ENCODE data around the gene XPO5.

DNA sequence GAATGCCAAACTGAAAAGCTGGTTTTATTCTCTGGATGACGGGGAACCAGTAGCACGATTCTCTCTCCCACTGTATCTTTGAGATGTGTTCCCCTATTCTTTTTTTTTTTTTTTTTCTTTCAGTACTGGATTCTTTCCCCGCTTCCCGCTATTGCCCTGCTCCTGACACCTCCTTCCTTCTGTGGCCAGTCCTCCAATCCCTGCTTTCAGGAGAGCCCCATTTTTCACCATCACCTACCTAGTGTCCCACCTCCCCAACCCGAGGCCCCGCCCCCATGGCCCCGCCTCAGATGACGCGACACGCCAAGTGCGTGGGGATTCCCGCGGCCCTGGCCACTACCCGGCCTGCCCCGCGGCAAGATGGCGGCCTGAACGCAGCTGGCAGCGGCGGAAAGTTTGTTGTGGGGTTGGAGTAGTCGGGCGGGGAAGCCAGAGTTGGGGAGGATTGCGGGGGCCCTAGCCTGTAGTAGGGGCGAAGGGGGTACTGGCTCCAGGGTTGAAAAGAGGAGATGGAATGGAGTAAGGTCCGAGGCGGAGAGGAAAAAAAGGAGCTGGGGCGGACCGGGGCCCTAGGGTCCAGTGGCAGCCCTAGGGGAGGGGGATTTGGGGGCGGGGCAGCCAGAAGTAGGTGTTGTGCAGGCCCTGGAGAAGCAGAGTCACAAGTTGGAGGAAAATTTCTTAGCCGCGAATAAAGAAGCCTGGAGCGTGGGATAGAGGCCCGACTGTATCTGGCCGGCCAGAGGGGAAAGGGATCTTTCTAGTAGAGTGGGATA, 98.4 kb downstream of the XPO5 start, which contains the start of gene TJAP1:
- TF ChIP-seq, protein P1, sequence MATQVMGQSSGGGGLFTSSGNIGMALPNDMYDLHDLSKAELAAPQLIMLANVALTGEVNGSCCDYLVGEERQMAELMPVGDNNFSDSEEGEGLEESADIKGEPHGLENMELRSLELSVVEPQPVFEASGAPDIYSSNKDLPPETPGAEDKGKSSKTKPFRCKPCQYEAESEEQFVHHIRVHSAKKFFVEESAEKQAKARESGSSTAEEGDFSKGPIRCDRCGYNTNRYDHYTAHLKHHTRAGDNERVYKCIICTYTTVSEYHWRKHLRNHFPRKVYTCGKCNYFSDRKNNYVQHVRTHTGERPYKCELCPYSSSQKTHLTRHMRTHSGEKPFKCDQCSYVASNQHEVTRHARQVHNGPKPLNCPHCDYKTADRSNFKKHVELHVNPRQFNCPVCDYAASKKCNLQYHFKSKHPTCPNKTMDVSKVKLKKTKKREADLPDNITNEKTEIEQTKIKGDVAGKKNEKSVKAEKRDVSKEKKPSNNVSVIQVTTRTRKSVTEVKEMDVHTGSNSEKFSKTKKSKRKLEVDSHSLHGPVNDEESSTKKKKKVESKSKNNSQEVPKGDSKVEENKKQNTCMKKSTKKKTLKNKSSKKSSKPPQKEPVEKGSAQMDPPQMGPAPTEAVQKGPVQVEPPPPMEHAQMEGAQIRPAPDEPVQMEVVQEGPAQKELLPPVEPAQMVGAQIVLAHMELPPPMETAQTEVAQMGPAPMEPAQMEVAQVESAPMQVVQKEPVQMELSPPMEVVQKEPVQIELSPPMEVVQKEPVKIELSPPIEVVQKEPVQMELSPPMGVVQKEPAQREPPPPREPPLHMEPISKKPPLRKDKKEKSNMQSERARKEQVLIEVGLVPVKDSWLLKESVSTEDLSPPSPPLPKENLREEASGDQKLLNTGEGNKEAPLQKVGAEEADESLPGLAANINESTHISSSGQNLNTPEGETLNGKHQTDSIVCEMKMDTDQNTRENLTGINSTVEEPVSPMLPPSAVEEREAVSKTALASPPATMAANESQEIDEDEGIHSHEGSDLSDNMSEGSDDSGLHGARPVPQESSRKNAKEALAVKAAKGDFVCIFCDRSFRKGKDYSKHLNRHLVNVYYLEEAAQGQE (IDR thresholded peaks at IDR 0.05; ENCODE audit: insufficient read depth in 1 of 2, low read depth in 2 of 2, low read length in 1 of 2) = no peak
- TF ChIP-seq, protein P2, sequence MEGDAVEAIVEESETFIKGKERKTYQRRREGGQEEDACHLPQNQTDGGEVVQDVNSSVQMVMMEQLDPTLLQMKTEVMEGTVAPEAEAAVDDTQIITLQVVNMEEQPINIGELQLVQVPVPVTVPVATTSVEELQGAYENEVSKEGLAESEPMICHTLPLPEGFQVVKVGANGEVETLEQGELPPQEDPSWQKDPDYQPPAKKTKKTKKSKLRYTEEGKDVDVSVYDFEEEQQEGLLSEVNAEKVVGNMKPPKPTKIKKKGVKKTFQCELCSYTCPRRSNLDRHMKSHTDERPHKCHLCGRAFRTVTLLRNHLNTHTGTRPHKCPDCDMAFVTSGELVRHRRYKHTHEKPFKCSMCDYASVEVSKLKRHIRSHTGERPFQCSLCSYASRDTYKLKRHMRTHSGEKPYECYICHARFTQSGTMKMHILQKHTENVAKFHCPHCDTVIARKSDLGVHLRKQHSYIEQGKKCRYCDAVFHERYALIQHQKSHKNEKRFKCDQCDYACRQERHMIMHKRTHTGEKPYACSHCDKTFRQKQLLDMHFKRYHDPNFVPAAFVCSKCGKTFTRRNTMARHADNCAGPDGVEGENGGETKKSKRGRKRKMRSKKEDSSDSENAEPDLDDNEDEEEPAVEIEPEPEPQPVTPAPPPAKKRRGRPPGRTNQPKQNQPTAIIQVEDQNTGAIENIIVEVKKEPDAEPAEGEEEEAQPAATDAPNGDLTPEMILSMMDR (IDR thresholded peaks at IDR 0.05) = no peak
- peak; percentile 90 for TF ChIP-seq POLR2AphosphoS5 (IDR thresholded peaks at IDR 0.05; ENCODE audit: low read depth, low read length)
- peak; percentile 86 for TF ChIP-seq SIN3A (IDR thresholded peaks at IDR 0.05; ENCODE audit: borderline replicate concordance, insufficient read depth, low read depth, low read length)

Data from Panc1 (cell line).